ENCODE measurements around the gene GAPVD1. TPM values are rescaled to one million over a fixed set of nuclear protein-coding genes. Genes with fewer than 3 reads are reported as not detected.
"Not testable (repeated sequence)": the region's sequence is repeated elsewhere in the genome, so short reads cannot be mapped to it uniquely, and the experiment has no call there.

The GAPVD1 gene
- total RNA-seq = 77.6 TPM
- 14.2 TPM for polyA plus RNA-seq

GRCh38 chr9:125261501-125262293, at the start of gene GAPVD1:
TSS of gene GAPVD1 (plus strand) at chr9:125261826. CDS start at chr9:125298922, 37,096 bp downstream.
- Histone ChIP-seq H3K36me3 (ENCODE audit: insufficient read depth) (no peaks in the 10 kb centered on the region), H3K27ac (ENCODE audit: low read depth) (peak within 1 kb of the TSS; percentile 77), H3K4me1 (ENCODE audit: insufficient read depth) (no peaks in the 10 kb centered on the region), H3K4me3 (ENCODE audit: low read depth, low read length) (peak within 1 kb of the TSS; percentile 92)
- 2% methylated on average over 72 of the region's 72 CpGs for WGBS
- no peak for DNase-seq (ENCODE audit: extremely low spot score)

GRCh38 chr9:125214186-125214585, 47.4 kb upstream of the GAPVD1 start:
- no peaks in the 10 kb centered on the region for H3K4me1 ChIP-seq (ENCODE audit: insufficient read depth)
- DNase-seq (ENCODE audit: extremely low spot score) = no peak
- 83% methylated on average over 5 of the region's 5 CpGs for WGBS
- H3K27ac ChIP-seq (ENCODE audit: low read depth) = no peak overlapping the region
- H3K36me3 ChIP-seq (ENCODE audit: insufficient read depth) = peaks cover 2% of the 10 kb centered on the region
- H3K4me3 ChIP-seq (ENCODE audit: low read depth, low read length) = no peak overlapping the region

- no peaks in the 10 kb centered on the region for H3K4me1 ChIP-seq (ENCODE audit: insufficient read depth)
- WGBS = 97% methylated on average over 3 of the region's 3 CpGs
- peaks cover 1% of the 10 kb centered on the region for H3K36me3 ChIP-seq (ENCODE audit: insufficient read depth)
- no peak for DNase-seq (ENCODE audit: extremely low spot score)
- H3K27ac ChIP-seq (ENCODE audit: low read depth) = no peak overlapping the region
- H3K4me3 ChIP-seq (ENCODE audit: low read depth, low read length) = no peak overlapping the region
Measured at GRCh38 chr9:125218621-125219020, 43.0 kb upstream of the GAPVD1 start.

- not testable (repeated sequence) for H3K27ac ChIP-seq (ENCODE audit: low read depth); H3K4me3 ChIP-seq (ENCODE audit: low read depth, low read length); DNase-seq (ENCODE audit: extremely low spot score); H3K4me1 ChIP-seq (ENCODE audit: insufficient read depth); H3K36me3 ChIP-seq (ENCODE audit: insufficient read depth)
Measured at GRCh38 chr9:125224858-125225257, 36.8 kb upstream of the GAPVD1 start.

- Histone ChIP-seq H3K4me3 (ENCODE audit: low read depth, low read length) (no peak overlapping the region), H3K27ac (ENCODE audit: low read depth) (no peak overlapping the region), H3K4me1 (ENCODE audit: insufficient read depth) (no peaks in the 10 kb centered on the region), H3K36me3 (ENCODE audit: insufficient read depth) (no peaks in the 10 kb centered on the region)
- no peak for DNase-seq (ENCODE audit: extremely low spot score)
- WGBS = 96% methylated on average over 6 of the region's 6 CpGs
Measured at GRCh38 chr9:125227761-125228160, 33.9 kb upstream of the GAPVD1 start.

- DNase-seq (ENCODE audit: extremely low spot score) = no peak
- no peak overlapping the region for H3K4me3 ChIP-seq (ENCODE audit: low read depth, low read length)
- H3K36me3 ChIP-seq (ENCODE audit: insufficient read depth) = no peaks in the 10 kb centered on the region
- H3K4me1 ChIP-seq (ENCODE audit: insufficient read depth) = no peaks in the 10 kb centered on the region
- no peak overlapping the region for H3K27ac ChIP-seq (ENCODE audit: low read depth)
- WGBS = 47% methylated on average over 3 of the region's 3 CpGs
Measured at GRCh38 chr9:125233678-125234077, 27.9 kb upstream of the GAPVD1 start.

- not testable (repeated sequence) for H3K36me3 ChIP-seq (ENCODE audit: insufficient read depth); H3K4me1 ChIP-seq (ENCODE audit: insufficient read depth)
Measured at GRCh38 chr9:125234099-125234498, 27.5 kb upstream of the GAPVD1 start.

GRCh38 chr9:125235804-125236519, 25.7 kb upstream of the GAPVD1 start:
- H3K27ac ChIP-seq (ENCODE audit: low read depth) = no peak overlapping the region
- H3K4me1 ChIP-seq (ENCODE audit: insufficient read depth) = no peaks in the 10 kb centered on the region
- no peak overlapping the region for H3K4me3 ChIP-seq (ENCODE audit: low read depth, low read length)
- 57% methylated on average over 5 of the region's 5 CpGs for WGBS
- H3K36me3 ChIP-seq (ENCODE audit: insufficient read depth) = no peaks in the 10 kb centered on the region
- no peak for DNase-seq (ENCODE audit: extremely low spot score)

More at GRCh38 chr9:125234099-125234498, 27.5 kb upstream of the GAPVD1 start:
- 92% methylated on average over 8 of the region's 8 CpGs for WGBS
- not testable (repeated sequence) for H3K4me3 ChIP-seq (ENCODE audit: low read depth, low read length); DNase-seq (ENCODE audit: extremely low spot score); H3K27ac ChIP-seq (ENCODE audit: low read depth)

- not testable (repeated sequence) for H3K4me3 ChIP-seq (ENCODE audit: low read depth, low read length); H3K36me3 ChIP-seq (ENCODE audit: insufficient read depth); H3K4me1 ChIP-seq (ENCODE audit: insufficient read depth); H3K27ac ChIP-seq (ENCODE audit: low read depth); DNase-seq (ENCODE audit: extremely low spot score)
- WGBS = 79% methylated on average over 5 of the region's 5 CpGs
Measured at GRCh38 chr9:125236520-125237159, 25.0 kb upstream of the GAPVD1 start.

GRCh38 chr9:125238127-125238914, 23.3 kb upstream of the GAPVD1 start:
- Histone ChIP-seq H3K4me3 (ENCODE audit: low read depth, low read length) (no peak overlapping the region), H3K27ac (ENCODE audit: low read depth) (no peak overlapping the region), H3K36me3 (ENCODE audit: insufficient read depth) (no peaks in the 10 kb centered on the region), H3K4me1 (ENCODE audit: insufficient read depth) (no peaks in the 10 kb centered on the region)
- DNase-seq (ENCODE audit: extremely low spot score) = no peak
- 87% methylated on average over 7 of the region's 7 CpGs for WGBS

GRCh38 chr9:125238915-125239446, 22.6 kb upstream of the GAPVD1 start:
- H3K4me1 ChIP-seq (ENCODE audit: insufficient read depth) = no peaks in the 10 kb centered on the region
- WGBS = 91% methylated on average over 14 of the region's 14 CpGs
- H3K36me3 ChIP-seq (ENCODE audit: insufficient read depth) = no peaks in the 10 kb centered on the region
- DNase-seq (ENCODE audit: extremely low spot score) = no peak
- H3K27ac ChIP-seq (ENCODE audit: low read depth) = no peak overlapping the region
- H3K4me3 ChIP-seq (ENCODE audit: low read depth, low read length) = no peak overlapping the region

- Histone ChIP-seq H3K4me3 (ENCODE audit: low read depth, low read length) (peak overlapping the region; percentile 76), H3K36me3 (ENCODE audit: insufficient read depth) (no peaks in the 10 kb centered on the region), H3K27ac (ENCODE audit: low read depth) (no peak overlapping the region), H3K4me1 (ENCODE audit: insufficient read depth) (no peaks in the 10 kb centered on the region)
- 24% methylated on average over 8 of the region's 8 CpGs for WGBS
- no peak for DNase-seq (ENCODE audit: extremely low spot score)
Measured at GRCh38 chr9:125239631-125240597, 21.7 kb upstream of the GAPVD1 start.

All from urinary bladder (tissue), 4 donors.